ENCODE data around the gene SKP1.

SKP1 gene

GRCh38 chr5:134113363-134113889, 63.3 kb downstream of the SKP1 start:
- no peaks in the 10 kb centered on the region for H3K36me3 ChIP-seq
- TF ChIP-seq Cebpa-rat (IDR thresholded peaks at IDR 0.05), result no peak
- peaks cover 43% of the 10 kb centered on the region for H3K4me1 ChIP-seq
- H3K4me3 ChIP-seq, result peak overlapping the region; percentile 73
- H3K4me2 ChIP-seq, result peak overlapping the region; percentile 100
- peaks cover 63% of the 10 kb centered on the region for H4K20me1 ChIP-seq
- H3K27me3 ChIP-seq, result peaks cover 81% of the 10 kb centered on the region
- H3K9me3 ChIP-seq, result no peaks in the 10 kb centered on the region
- H3K9ac ChIP-seq, result 0 out of 2 replicates have a peak overlapping the region, but pooled peaks have one; percentile 23
- no peak overlapping the region for H3K27ac ChIP-seq

GRCh38 chr5:134112726-134113362, 63.9 kb downstream of the SKP1 start:
- Histone ChIP-seq H3K4me2 (peak overlapping the region; percentile 100; the same call in 1 of the 2 replicates), H3K27me3 (peaks cover 75% of the 10 kb centered on the region), H3K4me1 (peaks cover 43% of the 10 kb centered on the region), H4K20me1 (peaks cover 57% of the 10 kb centered on the region), H3K27ac (no peak overlapping the region), H3K4me3 (no peak overlapping the region), H3K9me3 (no peaks in the 10 kb centered on the region), H3K9ac (no peak overlapping the region), H3K36me3 (no peaks in the 10 kb centered on the region)
- TF ChIP-seq Cebpa-rat (IDR thresholded peaks at IDR 0.05), result no peak

- H3K4me2 ChIP-seq, result no peak overlapping the region
- peaks cover 67% of the 10 kb centered on the region for H3K27me3 ChIP-seq
- H3K4me1 ChIP-seq, result peaks cover 43% of the 10 kb centered on the region
These were observed 64.8 kb downstream of the SKP1 start for GRCh38 chr5:134111741-134112647.

GRCh38 chr5:134110382-134110781, 66.4 kb downstream of the SKP1 start:
- H3K4me1 ChIP-seq, result peaks cover 33% of the 10 kb centered on the region
- peaks cover 33% of the 10 kb centered on the region for H4K20me1 ChIP-seq
- no peak for TF ChIP-seq Cebpa-rat (IDR thresholded peaks at IDR 0.05)
- no peak overlapping the region for H3K9ac ChIP-seq
- H3K4me2 ChIP-seq, result peak overlapping the region; percentile 59
- H3K36me3 ChIP-seq, result no peaks in the 10 kb centered on the region
- H3K9me3 ChIP-seq, result no peaks in the 10 kb centered on the region
- no peak overlapping the region for H3K4me3 ChIP-seq
- no peak overlapping the region for H3K27ac ChIP-seq
- peaks cover 51% of the 10 kb centered on the region for H3K27me3 ChIP-seq

More at GRCh38 chr5:134111741-134112647, 64.8 kb downstream of the SKP1 start:
- no peaks in the 10 kb centered on the region for H3K9me3 ChIP-seq
- TF ChIP-seq Cebpa-rat (IDR thresholded peaks at IDR 0.05), result no peak
- H3K27ac ChIP-seq, result no peak overlapping the region
- no peak overlapping the region for H3K4me3 ChIP-seq
- H3K9ac ChIP-seq, result no peak overlapping the region
- H3K36me3 ChIP-seq, result no peaks in the 10 kb centered on the region
- peaks cover 49% of the 10 kb centered on the region for H4K20me1 ChIP-seq

- Histone ChIP-seq H3K4me3 (no peak overlapping the region), H3K4me1 (peaks cover 27% of the 10 kb centered on the region), H3K4me2 (no peak overlapping the region), H3K9ac (no peak overlapping the region), H3K27me3 (peaks cover 25% of the 10 kb centered on the region), H4K20me1 (peaks cover 12% of the 10 kb centered on the region; the same call in 1 of the 2 replicates), H3K27ac (no peak overlapping the region), H3K9me3 (no peaks in the 10 kb centered on the region), H3K36me3 (no peaks in the 10 kb centered on the region)
- TF ChIP-seq Cebpa-rat (IDR thresholded peaks at IDR 0.05), result no peak
These were observed 69.0 kb downstream of the SKP1 start for GRCh38 chr5:134107779-134108178.

- Histone ChIP-seq H3K9me3 (no peaks in the 10 kb centered on the region), H3K27me3 (peaks cover 19% of the 10 kb centered on the region), H4K20me1 (peaks cover 5% of the 10 kb centered on the region; the same call in 1 of the 2 replicates), H3K4me2 (no peak overlapping the region), H3K36me3 (no peaks in the 10 kb centered on the region), H3K27ac (no peak overlapping the region), H3K4me1 (peaks cover 27% of the 10 kb centered on the region), H3K4me3 (no peak overlapping the region), H3K9ac (no peak overlapping the region)
- no peak for TF ChIP-seq Cebpa-rat (IDR thresholded peaks at IDR 0.05)
These were observed 69.6 kb downstream of the SKP1 start for GRCh38 chr5:134106991-134107701.

- no peaks in the 10 kb centered on the region for H4K20me1 ChIP-seq
- no peak for TF ChIP-seq Cebpa-rat (IDR thresholded peaks at IDR 0.05)
- no peak overlapping the region for H3K4me3 ChIP-seq
- H3K36me3 ChIP-seq, result no peaks in the 10 kb centered on the region
- peak overlapping the region; percentile 64 for H3K4me2 ChIP-seq
- H3K9me3 ChIP-seq, result no peaks in the 10 kb centered on the region
- H3K9ac ChIP-seq, result no peak overlapping the region
- H3K27ac ChIP-seq, result no peak overlapping the region
- H3K27me3 ChIP-seq, result no peaks in the 10 kb centered on the region
- peaks cover 42% of the 10 kb centered on the region for H3K4me1 ChIP-seq
These were observed 72.6 kb downstream of the SKP1 start for GRCh38 chr5:134103998-134104654.

- Histone ChIP-seq H3K27me3 (no peaks in the 10 kb centered on the region), H3K9me3 (no peaks in the 10 kb centered on the region), H3K4me2 (no peak overlapping the region), H3K4me1 (peaks cover 44% of the 10 kb centered on the region), H3K27ac (no peak overlapping the region), H4K20me1 (no peaks in the 10 kb centered on the region), H3K36me3 (no peaks in the 10 kb centered on the region), H3K9ac (no peak overlapping the region), H3K4me3 (no peak overlapping the region)
- no peak for TF ChIP-seq Cebpa-rat (IDR thresholded peaks at IDR 0.05)
These were observed 73.4 kb downstream of the SKP1 start for GRCh38 chr5:134103397-134103796.
